HG02571 (cell line): ENCODE measurements around the gene FOXO3.

ENCODE experiments used
- ATAC-seq: cut with Tn5 transposase; IDR thresholded peaks from one replicate; pipeline ENCODE4 v1.9.1; 2021; ENCODE audit warnings: mild to moderate bottlenecking, moderate library complexity; ENCODE audit not compliant: unreplicated experiment

FOXO3 gene

DNA sequence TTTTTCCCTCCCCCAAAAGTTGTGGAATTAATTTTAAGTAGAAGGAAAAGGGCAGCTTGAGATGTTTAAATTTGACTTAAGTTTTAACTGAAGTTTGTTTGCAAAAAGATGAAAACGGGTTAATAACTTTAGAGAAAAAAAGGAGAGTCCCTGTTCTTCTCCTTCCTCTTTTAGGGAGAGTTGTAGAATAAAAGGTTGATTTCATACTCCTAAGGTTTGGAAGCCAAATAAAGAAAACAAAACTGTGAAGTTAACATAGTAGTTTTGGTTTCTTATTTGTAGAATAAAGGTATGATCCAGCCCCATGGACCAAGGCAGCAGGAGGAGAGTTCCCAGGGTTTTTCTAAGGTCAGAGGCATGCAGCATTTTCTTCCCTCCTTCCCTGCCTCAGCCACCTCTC, 33.4 kb downstream of the FOXO3 start:
- ATAC-seq: no peak

DNA sequence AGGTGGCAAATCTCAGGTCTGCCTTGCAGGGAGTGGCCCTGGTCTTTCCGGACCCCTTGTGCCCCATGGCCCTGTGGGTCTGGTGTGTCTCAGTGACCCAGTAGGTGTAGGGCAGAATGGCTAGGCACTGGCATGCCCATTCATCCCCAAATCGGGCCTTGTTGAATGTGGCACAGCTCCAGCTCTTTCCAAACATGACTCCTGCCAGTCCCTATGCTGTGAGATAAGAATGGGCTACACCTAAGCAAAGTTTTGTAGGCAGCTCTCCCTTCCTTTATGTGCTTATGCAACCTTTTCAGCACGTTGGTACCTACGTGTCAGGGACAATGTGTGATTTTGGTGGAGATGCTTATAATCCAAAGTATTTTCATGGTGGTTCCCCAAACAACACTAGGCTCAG, 33.9 kb downstream of the FOXO3 start:
- ATAC-seq: no peak

DNA sequence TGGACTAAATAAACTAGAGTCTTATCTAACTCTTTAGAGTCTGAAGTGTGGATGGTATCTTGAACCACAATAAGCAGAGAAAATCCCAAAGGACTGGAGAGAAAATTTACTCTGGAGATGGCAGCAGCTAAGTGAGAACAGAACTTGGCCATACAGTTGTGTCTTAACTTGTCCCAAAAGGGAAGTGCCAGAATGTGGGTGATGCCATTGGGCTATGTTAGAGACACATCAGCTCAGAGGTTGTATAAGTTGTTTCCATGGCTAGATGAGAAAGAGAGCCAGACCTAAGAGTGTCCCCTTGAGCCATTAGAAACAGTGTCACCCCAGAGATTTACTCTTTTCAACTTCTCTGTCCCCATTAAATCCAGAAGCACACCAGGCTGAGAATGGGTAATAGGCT, 36.2 kb downstream of the FOXO3 start:
- no peak for ATAC-seq

DNA sequence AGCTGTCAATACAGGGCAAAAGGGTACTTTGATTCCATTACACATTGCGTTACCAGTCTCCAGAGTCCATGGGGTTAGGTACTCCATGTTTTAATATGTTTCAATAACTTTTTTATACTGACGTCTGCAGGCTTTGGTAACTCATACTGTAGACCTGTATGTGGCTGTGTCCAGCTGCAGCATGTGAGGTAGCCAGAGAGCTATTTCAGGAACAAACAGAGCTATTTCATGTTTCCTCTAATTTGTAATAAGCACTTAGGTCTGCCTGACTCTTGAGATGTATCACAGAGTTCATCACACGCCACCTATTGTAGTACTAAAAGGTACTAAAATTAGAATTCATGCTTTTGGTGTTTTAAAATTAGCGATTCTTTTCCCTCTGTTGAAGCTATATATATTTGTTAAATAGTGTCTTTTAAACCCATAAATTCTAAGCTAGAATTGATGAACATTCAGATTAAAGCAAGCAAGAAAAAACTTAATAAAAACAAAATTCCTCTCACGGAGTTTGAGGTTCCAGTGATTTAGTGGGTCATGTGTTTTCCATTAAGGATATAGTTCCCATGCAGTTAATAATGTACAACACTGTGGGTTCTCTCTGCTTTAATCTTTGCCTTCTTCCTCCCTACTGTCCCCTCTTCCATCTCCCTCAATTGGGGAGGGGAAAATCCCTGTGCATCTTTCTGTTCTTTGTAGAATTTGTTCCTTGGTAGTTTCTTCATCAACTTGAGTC, 37.0 kb downstream of the FOXO3 start:
- ATAC-seq: no peak

DNA sequence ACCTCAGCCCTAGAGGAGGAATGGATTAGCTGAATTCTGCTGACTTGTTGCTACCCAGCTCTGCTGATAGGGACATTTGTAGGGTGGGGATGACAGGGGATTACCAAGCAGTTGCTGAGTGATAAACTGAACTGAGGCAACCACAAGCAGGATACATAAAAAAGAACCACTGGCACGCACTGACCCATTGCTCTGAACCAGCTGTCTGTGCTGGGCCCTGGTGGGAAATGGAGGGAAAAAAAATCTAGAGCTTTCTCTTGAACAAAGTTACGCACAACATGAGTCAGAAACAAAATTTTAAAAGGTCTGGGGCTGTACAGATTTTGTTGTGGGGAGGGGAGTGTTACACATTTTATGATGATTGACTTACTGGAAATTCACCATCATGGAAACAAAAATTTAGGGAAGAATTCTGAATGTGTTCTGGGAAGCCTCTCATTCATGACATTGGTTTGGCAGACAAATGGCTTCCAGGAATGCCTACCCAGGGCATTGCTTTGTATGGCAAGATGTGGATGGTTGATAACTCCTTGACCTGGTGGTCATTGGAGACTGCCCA, 37.7 kb downstream of the FOXO3 start:
- ATAC-seq: peak; percentile 90

DNA sequence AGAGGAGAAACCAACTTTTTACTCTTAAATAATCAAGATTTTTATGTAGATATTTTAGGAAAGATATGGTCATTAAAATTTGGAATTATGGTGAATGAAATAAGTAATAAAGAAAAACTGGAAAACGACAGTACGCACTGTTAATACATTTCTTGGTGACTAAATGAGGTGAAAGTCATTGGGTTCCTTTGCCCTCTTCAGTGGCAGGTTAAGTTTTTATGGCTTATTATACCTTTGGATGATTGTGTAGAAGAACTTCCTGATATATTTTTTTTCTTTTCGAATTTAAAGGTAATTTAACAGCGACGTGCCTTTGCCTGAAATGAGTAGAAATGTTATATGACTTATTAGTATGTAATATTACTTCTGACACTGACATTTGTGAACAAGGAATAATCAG, 43.4 kb downstream of the FOXO3 start:
- ATAC-seq: no peak

DNA sequence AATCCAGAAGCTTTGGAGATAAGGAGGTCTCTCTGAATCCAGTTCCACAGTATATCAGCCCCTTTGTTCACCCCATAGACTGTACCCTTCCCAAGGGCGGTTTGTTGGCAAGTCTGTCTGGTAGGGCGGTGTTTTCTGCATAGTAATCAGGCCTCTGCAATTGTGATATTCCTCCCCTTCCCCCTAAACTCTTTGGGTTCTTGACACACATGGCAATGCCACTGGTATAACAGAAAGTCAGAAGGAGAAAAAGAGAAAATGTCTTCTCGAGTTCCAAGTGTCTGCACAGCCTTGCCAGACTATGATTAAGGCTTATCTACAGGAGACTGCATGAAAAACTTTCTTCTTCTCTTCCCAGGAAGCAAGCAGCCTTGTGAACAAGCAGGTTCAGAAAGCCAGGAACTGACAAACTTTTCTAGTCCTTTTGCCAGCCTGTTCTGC, 45.6 kb downstream of the FOXO3 start:
- ATAC-seq: no peak

DNA sequence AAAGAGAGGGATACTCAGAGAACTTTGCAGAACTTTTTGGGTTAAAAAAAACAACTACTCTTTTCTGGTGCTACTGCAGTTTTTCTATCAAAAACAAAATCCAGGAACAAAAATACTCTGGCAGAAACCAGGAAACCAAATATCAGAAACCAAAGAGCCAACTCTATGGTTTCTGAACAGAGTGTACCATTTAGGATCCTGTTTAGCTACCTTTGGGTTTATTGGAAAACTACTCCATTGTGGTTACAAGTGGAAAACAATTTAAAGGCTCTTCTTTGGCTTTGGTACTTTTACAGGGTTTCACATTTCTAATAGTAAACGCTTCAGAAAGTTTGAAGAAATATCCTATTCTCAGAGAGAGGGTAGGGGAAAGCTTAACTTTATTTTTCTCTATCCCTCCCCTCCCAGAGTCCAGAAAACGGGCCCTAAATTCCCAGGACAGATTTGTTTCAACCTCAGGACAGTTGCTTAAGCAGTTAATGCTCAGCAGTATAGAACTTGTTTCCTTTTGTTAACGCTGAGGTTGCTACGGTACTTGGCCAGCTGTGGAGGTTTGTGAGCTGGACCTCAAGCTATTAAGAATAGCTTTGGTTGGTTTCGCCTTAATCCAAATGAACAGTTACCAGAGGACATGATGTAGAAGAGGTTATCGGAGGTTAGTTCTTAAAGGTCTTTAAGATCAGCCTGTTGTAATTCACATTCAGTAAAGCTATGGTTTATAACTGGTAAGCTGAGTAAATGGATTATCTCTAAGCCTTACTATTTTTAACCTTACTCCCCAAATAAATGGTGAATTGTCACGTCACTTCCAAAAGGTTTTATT, 47.9 kb downstream of the FOXO3 start:
- no peak for ATAC-seq

DNA sequence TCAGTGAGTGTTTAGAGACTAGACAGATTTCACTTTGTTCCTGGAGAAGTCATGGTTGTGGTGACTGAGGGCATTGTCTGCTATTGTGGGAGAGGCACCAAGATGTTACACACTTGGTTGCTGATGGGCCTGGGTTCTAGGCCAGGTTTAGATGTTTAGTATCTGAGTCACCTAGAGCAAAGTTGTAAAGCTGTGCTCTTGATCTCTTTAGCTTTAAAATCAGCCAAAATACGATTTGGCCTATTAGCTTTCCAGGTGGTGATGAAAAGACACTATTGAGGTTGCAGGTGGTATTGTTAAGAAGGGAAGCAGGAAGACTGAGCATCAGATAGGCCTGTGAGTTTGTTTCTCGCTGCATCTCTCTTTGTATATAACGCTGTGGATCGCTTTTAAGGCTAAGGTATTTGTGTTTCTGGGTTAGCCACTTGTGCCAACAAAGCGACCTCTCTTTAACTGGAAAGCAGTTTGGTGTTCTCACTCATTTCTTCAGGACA, 48.6 kb downstream of the FOXO3 start:
- no peak for ATAC-seq

DNA sequence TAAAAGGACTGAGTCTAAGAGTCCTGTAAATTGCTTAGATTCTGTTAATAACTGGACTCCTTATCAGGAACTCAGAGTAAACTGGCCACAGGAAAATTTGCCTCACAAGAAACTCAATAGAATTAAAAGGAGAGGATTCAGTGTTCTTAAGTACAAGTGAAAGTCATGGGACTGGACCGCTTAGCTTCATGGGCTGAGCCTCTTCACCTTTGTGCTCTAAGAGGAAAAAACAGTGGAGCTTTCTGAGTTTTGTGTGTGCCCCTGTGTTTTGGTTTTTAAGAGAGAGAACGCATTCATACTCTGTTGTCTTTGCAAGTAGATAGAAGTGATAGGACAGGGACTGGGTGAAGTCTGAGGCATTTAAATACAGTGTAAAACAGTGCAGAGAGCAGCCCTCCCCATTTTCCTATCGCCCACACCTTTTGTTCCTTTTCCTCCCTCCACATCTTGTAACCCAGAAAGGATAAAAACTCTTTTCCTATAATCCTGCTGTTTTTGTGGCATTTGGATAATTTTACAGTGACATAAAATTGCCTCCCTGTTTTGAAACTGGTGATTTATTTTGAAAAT, 49.6 kb downstream of the FOXO3 start:
- ATAC-seq: no peak

DNA sequence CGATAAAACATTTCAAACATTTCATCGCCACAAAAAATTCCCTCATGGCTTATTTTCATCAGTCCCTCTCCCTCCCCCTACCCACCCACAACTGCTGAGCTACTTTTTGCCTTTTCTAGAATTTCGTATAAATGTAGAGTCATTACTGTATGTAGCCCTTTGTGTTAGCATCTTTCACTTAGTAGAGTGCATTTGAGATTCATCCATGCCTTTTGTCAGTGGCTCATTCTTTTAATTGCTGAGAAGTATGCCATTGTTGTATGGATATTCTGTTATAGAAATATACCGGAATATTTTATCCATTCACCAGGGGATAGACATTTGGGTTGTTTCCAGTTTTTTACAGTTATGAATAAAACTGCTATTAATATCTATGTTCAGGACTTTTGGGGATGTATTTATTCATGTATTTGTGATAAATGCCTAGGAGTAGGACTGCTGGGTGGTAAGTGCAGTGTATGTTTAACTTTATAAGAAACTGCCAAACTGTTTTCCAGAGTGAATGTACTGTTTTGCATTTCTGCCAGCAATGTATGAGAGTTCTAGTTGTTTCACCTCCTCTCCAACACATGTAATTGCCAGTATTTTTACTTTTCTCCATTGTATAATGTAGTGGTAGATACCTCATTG, 50.4 kb downstream of the FOXO3 start:
- ATAC-seq: no peak

DNA sequence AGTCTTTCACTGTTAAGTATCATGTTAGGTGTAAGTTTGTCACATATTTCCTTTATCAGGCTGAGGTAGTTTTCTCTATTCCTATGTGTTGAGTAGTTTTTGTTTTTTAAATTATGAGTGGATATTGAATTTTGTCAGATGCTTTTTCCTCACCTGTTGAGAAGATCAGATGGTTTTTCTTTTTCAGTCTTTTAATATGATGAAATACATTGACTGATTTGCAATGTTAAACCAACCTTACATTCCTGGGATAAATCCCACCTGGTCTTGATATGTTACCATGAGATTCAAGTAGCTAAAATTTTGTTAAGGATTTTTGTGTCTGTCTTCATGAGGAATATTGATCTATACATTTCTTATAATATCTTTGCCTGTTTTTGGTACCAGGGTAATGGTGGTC, 52.1 kb downstream of the FOXO3 start:
- no peak for ATAC-seq

DNA sequence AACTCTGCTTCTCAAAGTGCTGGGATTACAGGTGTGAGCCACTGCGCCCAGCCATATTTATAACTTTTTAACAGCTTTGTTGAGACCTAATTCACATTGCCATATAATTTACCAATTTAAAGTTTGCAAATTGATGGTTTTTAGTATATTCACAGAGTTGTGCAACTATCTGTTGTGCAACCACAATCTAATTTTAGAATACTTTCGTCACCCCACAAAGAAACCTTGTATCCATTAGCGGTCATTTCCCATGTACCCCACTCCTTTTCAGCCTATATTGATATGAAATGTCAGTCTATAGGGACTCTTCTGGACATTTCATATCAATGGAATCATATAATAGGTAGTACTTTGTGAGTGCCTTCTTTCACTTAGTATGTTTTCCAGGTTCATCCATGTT, 55.8 kb downstream of the FOXO3 start:
- no peak for ATAC-seq

DNA sequence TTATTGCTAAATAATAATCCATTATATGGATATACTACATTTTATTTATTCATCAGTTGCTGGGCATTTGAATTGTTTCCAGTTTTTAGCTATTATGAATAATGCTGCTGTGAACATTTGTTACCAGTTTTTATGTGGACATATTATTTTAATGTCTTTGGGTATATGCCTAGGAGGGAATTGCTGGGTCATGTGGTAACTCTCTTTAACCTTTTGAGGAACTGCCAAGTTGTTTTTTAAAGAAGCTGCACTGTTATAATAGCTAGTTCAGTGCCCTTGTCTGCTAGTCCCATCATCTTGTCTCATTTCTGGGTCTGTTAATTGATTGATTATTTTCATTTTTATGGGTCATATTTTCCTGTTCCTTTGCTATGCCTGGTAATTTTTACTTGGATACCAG, 56.3 kb downstream of the FOXO3 start:
- no peak for ATAC-seq

DNA sequence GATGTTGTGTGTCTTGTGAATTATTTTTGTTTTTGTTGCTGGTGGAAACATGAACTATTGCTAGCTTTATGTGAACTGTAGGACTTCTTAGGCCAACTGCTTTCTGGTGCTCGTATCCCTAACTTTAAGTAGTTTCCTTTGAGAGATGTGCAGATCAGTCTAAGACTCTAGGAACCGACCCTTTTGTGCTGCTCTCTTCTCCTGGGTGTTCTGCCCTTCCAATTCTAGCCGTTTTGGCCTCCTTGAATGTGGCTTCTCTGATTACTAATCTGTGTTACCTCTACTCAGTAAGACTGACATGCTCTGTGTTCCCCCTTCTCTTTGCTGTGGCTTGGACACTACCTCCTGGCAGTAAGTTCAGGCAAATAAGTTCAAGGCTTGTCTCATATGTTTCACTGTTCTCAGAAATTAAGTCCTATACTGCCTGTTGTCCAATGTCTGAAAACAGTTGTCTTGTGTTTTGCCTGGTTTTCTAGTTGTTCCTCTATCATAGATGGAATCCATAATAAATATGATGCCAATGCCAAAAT, 58.0 kb downstream of the FOXO3 start:
- ATAC-seq: no peak

DNA sequence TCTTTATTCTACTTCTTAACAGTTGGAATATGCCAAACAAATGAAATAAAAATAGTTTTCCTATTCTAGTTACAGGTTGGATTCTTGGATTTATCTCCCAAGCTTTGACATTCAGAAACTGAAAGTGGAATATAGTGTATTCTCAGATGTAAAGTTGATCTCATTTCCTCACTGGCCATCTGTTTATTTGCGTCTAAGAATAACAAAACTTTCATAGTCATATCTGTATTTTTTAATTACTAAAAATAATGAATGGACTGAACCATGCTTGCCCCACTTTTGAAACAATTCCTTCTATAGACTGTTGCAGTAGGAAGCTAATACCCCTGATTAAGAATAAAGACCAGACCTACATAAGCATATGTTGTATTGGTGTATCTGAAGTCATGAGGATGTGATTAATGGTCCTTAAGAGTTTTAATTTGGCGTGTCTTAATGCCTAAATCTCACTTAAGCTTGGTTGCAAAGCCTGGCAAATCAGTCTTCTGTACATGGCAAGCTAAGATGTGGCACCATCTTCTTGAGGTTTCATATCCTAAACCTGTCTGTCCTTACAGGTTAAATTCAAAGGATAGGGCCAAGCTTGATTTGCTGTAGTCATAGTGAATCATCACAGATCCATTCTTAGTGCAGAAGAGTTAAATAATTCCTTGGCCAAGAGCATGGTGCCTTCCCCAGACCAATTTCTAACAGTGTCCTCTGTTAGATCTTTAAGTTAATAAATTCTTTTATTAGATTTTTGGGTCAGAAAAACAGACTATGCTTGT, 58.9 kb downstream of the FOXO3 start:
- ATAC-seq: no peak

DNA sequence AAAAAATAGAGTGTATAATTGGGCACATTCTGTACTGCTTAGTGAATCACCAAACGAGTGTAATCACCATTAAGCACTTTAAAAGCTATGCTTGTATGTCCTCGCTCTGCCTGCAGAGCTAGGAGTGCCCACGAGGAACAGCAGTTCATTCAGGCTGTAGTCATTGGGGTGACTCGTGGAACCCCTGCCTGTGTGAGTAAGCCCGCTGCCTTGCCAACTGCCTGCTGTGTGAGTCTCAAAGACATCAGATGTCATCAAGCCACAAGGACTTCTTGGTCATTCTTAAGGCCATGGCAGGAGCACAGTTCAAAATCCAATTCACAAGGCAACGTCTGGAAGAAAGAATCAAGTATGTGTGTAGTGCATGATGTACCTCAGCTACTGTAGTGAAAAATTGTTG, 60.4 kb downstream of the FOXO3 start:
- ATAC-seq: no peak

DNA sequence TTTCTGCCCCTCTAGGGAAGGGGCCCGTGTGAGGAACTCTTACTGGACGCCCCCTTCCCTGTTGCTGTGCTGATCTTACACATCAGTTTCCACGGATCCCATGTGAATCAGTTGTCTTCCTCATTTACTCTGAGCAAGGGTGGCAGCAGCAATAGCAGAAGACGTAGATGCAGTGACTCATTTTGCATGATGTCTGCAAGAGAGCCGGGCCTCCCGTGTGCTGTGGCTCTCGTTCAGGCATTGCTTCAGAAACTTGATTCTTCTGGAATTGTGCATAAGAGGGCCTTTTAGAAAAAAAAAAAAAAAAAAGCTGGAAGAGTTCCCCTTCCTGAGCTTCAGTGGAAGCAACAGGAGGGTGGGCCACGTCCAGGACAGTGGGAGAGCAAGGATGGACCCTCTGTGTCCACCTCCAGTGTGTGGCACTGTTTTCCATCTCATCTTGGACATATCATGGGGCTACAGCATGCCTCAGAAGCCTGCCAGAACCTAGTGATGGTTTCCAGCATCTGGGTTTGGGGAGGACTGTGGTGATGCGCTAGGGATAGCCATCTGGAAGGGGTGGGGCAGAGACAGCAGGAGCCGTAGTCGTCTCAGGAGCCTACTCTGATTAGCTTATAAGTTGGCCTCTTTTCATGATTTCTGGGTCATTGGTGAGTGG, 62.1 kb downstream of the FOXO3 start:
- no peak for ATAC-seq

DNA sequence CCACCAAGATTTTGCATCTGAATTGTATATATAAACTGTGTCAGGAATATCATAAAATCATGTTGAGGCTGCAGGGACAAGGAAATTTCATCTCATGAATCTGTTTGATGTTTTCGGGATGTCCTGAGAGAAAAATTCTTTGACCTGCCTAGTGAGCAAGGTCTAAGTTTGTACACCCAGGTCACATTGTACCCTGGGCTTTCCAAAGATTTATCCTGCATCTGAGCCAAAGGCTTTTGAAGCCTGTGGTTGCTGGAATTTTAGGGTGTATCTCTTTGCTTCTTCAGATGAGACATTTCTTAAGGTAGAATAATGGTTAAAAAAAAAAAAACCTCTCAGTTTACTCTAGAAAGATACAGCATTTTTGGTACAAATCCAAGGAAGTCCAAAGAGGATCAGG, 63.3 kb downstream of the FOXO3 start:
- no peak for ATAC-seq

DNA sequence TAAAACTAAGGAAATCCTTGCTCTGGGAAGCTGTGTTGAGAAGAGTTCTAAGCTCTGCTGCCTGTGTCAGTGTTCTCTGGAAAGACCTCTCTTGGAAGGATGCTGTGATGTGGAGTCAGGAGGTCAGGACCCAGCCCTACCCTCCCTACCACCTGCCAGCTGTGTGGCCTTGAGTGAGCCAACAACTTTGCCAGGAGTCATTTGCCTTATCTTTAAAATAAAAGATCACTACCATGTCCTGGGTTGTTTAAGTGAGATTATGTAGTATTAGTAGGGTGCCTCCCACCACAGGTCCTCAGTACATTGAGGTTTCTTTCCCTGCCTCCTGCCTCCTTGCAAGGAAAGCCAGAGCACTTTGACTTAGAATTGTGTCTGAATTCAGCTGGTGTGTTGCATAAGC, 64.9 kb downstream of the FOXO3 start:
- ATAC-seq: no peak
